ENCODE data around the gene AVL9.

The AVL9 gene

DNA sequence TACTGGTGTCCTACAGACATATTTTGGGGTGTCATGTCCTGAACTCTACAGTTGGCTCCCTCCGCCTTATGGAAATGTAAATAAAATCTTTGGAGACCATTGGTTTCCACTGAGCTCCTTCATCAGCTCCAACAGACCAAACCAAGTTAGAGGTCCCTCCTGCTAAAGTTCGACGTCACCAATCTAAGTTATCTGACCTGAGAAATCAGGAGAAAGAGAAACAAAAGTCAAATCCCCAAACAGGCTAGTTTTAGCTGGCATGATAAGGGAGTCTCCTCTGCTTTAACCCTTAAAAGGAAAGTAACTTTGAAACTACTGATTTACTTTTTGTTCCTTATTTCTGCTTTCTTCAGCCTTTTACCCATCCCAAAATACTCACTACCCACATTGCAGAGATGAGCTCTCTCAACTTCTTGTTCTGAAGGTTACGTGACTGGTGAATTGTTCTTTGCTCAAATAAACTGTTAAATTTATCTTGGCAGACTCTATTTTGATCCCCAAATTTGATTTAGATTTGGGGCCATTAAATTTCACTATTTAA, 39.9 kb downstream of the AVL9 start:
- no peak for DNase-seq (ENCODE audit: low spot score)

DNA sequence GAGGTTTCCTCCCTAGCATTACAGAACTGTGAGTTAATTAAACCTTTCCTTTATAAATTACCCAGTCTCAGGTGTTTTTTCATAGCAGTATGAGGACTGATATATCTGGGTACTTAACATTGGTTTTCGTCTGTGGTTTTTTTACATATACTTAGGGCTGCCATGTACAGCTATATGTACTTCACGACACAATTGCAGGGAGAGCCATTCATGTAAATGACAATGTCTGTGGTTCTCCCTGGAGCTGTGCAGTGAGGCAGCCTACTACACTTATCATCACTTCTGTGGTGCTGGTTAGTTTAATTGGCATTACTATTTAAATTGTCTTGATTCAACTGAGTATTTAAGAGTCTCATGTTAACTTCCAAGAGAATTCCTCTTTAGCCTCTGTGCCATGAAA, 40.7 kb downstream of the AVL9 start:
- DNase-seq (ENCODE audit: low spot score) = no peak

DNA sequence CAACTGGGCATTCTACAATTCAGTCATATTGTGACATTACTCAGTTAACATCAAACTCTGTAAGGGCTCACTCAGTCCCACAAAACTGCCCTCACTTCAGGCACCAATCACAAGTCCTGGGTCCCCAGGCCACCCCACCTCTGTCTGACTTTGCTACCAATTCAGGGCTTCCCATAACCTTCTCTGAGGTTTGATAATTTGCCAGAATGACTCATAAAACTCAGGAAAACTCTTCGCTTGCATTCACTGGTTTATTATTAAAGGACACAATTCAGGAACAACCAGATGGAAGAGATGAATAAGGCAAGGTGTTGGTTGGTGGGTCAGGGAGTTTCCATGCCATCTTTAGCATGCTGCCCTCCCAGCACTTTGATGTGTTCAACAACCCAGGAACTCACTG, 41.3 kb downstream of the AVL9 start:
- no peak for DNase-seq (ENCODE audit: low spot score)

DNA sequence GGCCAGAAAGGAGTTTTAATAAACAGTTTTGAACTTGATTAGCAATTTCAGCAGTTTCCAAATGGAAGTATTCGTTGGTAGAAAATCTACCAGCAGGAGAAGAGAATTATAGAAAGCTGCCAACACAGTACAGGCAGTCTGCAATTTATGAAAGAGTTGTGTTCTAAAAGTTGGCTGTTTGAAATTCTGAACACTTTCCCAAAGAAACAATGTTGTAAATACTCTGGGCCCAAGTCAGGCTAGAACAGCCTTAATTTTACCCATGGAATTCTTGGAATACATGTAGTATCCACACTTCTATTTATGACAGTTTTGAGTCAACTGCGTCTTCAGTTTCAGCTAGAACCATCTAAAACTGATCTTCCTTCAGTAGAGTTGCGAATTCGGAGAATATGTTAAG, 42.5 kb downstream of the AVL9 start:
- no peak for DNase-seq (ENCODE audit: low spot score)

DNA sequence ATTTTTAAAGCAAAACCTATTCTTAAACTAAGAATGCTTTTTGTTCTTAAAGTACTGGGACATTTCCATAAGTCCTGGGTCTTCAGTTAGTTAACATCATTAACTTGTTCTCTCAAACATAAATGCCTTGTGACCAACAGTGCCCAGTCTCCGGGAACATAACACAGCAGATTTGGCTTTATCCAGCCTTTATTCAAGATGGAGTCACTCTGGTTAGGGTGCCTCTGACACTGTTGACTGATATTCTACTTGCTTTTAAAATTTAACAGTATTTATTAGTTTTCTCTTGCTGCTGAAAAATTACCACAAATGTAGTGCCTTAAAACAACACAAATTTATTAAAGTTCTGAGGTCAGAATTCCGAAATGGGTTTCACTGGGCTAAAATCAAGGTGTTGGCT, 44.1 kb downstream of the AVL9 start:
- DNase-seq (ENCODE audit: low spot score) = no peak

DNA sequence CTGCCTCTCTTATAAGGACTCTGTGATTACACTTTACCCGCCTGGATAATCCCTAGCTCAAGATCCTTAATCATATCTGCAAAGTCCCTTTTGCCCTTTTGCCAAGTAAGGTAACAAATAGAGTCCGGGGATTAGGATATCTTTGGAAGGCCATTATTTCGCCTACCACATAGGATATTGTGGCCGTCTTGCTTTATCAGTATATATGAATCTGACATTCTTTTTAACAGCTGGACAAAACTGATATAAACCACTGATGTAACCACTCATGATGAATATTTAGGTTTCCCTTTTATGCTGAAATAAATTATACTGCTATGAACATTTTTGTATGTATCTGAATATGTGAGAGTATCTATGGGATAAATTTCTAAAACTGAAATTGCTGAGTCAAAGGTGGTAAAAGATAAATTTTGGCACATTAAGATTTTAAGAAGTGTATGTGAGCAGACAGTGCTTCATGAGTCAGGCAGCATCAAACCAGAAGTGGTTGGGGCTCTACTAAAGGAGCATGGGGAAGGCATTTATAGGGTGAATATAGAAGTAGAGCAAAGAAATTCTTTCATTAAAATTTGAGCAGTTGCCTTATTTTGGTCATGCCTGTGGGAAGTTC, 44.7 kb downstream of the AVL9 start:
- DNase-seq (ENCODE audit: low spot score) = no peak

DNA sequence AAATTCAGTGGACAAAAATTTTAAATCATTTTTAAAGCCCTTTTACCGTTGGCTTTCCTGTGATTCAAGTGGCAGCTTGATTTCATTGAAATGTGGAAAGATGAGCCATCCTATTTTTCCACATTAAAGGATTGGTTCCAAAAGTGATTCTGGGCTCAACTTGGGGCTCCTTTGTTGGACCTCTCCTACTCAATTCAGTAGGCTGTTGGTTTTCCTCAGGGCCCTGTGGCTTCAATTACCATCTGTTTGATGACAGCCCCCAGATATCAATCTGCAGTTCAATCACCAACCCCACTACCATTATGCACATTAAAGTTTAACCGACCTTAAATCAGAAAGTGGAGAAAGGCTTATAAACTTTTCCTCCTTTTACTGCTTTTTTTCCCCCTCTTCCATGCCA, 47.3 kb downstream of the AVL9 start:
- DNase-seq (ENCODE audit: low spot score) = no peak

DNA sequence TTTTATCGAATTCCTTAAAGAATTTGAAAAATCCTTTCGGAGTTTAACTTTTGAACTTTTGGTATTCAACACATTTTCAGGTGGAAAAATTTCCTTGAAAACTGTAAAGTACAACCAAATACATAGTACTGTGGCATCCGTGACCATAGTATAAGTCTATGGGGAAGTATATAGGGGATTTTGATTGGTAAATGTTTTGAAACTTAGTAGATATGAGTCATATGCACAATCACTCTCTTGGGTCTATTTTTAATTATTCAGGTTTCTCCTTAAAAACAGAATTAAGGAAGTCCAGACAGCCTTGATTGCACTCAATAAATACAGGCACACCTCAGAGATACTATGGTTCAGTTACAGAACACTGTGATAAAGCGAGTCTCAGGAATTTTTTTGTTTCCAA, 64.2 kb downstream of the AVL9 start:
- DNase-seq (ENCODE audit: low spot score) = no peak

DNA sequence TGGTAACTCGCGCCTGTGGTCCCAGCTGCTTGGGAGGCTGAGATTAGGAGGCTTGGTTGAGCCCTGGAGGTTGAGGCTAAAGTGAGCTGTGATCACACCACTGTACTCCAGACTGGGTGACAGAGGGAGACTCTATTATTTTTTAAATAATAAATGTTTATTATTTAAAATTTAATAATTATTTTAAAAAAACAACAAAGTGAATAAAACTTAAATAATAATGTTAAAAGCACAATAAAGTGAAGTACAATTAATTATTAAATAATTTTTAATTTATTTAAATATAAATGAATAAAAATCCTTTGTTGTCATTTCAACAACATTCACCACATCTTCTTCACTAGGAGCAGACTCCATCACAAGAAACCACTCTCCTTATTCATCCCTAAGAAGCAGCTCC, 64.8 kb downstream of the AVL9 start:
- DNase-seq (ENCODE audit: low spot score) = no peak

DNA sequence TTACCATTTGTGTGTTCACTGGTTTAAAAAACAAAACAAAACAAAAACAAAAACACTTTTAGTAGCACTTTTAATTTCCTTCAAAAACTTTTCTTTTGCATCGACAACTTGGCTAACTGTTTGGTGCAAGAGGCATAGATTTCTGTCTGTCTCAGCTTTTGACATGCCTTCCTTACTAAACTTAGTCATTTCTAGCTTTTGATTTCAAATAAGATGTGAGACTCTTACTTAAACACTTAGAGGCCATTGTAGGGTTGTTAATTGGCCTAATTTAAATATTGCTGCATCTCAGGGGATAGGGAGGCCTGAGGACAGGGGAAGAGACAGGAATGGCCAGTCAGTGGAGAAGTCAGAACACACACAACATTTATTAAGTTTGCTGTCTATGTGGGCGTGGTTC, 66.3 kb downstream of the AVL9 start:
- DNase-seq (ENCODE audit: low spot score) = no peak

DNA sequence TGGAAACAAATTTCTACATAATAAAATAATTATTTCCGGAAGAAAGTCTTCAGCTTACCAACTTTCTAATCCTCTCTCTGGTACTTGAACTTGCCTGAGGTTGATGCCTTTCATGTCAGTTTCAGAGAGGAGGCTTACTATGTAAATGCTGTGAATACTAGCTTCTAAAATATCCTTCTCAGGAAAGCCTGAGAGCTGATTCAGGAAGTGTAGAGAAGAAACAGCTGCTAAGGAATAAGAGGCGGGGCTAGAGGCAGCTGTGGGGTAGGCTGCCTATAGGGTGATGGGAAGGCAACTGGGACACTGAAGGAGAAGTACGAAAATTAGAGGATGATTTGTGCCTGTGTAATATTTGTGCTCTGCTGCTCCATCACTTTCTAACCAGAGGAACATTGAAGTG, 69.3 kb downstream of the AVL9 start:
- no peak for DNase-seq (ENCODE audit: low spot score)

DNA sequence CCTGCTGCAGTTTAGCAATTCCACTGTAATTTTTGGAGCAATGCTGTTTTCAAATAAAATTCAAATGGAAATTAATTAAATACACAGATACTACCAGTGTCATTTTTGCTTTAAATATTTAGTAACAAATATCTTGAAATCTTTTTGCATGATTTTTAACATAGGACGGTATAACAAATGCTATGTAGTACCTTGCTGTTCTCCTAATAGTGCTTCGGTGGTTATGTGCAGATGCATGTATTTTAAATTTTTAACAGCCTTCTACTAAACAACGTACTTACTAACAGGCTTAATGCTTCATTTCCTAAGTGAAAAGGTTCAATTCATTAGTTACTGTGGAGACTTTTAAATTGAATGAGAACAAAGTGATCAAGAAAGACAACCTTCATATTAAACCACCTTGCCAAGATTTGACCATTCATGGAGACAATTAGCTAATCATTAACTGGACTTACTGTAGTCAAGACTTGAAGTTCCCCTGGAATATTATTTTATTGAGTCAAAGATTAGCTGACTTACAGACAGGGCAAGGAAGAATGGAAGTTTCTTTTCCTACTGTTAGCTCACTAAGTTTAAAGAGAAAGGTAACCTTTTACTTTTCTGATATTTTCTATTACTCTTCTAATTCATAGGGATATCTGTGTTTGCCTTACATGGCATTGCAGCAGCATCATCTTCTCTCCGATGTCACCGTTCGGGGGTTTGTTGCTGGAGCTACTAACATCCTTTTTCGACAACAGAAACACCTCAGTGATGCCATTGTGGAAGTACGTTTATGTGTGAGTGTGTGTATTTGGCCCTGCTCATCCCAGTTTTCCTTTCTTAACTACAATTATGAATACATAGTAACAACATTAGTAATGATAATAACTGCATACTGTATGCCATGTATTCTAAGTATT, 74.3 kb downstream of the AVL9 start:
- no peak for DNase-seq (ENCODE audit: low spot score)

DNA sequence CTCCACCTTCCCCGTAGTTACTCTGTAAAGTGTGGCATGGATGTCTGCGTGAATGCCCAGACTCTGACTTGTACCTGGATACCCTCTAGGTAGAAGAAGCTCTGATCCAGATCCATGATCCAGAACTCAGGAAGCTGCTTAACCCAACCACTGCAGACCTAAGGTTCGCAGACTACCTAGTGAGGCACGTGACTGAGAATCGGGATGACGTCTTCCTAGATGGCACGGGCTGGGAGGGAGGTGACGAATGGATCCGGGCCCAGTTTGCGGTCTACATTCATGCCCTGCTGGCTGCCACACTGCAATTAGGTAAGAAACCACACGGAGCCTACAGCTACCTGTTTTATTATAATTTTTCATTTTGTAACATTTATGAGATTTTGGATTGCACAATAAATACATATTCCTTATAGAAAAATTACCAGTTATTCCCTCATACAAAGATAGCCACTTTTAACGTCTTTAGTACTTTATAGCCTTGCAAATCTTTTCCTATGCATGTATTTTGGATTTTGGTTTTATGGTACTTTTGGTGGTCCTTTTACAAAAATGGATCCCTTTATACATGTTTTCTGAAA, 77.9 kb downstream of the AVL9 start:
- DNase-seq (ENCODE audit: low spot score) = no peak

DNA sequence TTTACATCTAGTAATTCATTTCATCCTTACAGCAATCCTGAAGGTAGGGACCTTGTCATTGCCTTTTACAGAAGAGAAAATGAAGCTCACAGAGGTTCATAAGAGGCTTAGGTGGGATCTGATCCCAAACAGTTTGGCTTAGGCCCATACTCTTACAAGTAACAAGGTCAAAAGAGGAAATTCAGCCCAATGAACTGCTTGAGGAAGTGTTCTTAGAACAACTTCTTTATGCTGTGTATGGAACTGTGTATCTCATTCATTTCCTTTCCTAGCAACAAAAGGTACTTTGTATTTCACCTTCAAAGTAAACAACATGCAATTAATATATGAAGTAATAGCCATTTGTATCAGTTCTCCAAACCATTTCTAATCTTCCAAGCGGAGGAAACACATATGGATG, 79.3 kb downstream of the AVL9 start:
- no peak for DNase-seq (ENCODE audit: low spot score)

DNA sequence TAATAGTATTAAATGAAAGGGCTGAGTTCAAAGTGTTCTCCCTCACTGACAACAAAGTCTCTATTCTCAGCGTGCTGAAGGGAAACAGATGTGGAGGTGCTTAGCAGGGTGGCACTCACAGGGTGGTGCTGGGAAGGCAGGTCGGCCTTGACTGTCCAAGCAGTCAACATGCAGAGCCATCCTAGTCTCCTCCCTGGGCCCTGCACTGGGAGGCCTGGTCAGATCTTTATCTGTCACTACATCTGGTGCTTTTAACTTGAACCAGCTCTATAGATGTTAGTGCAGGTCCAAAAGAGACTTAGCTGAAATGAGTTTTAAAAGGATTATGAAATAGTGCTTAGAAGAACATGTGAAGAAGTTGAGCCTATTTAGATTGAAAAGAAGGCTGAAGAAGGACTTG, 82.1 kb downstream of the AVL9 start:
- no peak for DNase-seq (ENCODE audit: low spot score)

DNA sequence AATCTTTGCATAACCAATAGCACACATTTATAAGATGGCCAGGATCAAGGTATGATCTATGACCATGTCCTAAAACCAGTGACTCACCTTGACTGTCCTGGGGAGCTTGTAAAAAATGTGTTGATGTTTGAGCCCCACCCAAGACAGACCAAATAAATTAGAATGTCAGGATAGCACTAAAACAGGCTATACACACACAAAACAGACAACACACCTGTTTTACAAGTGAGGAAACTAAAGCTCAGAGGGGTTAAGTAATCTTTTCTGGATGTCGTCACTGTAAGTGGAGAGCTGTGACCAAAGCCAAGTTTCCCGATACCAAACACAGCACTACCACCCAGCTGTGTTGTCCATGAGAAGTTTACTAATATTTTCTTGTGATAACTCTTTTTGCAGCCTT, 84.5 kb downstream of the AVL9 start:
- DNase-seq (ENCODE audit: low spot score) = no peak

DNA sequence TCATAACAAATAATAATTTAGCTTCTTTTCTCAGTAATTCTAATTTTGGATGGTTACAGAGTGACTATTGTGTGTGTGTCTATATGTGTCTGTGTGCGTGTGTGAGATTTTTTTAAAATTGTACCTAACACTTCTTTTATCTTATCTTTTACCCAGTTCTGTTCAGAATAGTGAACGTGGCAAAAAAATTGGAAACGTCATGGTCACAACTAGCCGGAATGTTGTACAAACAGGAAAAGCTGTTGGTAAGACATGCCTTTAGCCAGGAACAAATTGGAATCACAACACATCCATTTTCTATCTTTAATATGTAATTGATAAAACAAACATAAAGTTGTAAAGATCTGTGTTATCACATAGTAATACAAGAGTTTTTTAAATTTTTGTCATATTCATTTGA, 85.4 kb downstream of the AVL9 start:
- DNase-seq (ENCODE audit: low spot score) = no peak

DNA sequence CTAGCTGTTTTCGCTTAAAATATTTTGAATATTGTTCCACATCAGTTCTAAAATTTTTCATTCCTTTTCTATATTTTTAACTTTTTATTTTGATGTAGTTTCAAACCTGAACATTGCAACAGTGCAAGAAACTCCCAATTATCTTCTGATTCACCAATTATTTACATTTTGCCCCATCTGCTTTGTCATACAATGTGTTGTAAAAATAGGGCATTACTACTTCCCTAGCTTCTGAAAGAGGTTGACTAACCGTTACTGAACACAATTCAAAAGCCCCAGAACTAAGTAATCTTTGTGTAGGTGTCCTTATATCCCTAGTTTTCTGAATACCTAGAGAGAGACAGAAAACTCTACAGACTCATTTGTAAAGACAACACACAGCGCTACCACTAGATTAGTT, 86.7 kb downstream of the AVL9 start:
- DNase-seq (ENCODE audit: low spot score) = no peak

DNA sequence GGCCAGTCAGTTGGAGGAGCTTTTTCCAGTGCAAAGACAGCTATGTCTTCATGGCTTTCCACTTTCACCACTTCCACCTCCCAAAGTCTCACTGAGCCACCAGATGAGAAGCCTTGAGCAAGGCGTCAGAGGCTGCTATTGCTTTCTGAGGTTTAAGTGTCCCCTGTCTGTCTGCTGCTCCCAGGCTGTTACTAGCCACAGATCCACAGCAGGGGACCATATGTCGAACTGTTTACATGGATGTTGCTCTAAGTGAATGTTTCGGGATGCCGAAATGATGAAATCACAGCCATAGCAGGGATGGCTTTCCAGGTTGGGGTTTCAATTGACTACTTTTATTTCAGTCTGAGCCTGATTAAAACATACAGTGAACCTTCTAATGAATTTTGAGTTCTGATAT, 88.5 kb downstream of the AVL9 start:
- no peak for DNase-seq (ENCODE audit: low spot score)

DNA sequence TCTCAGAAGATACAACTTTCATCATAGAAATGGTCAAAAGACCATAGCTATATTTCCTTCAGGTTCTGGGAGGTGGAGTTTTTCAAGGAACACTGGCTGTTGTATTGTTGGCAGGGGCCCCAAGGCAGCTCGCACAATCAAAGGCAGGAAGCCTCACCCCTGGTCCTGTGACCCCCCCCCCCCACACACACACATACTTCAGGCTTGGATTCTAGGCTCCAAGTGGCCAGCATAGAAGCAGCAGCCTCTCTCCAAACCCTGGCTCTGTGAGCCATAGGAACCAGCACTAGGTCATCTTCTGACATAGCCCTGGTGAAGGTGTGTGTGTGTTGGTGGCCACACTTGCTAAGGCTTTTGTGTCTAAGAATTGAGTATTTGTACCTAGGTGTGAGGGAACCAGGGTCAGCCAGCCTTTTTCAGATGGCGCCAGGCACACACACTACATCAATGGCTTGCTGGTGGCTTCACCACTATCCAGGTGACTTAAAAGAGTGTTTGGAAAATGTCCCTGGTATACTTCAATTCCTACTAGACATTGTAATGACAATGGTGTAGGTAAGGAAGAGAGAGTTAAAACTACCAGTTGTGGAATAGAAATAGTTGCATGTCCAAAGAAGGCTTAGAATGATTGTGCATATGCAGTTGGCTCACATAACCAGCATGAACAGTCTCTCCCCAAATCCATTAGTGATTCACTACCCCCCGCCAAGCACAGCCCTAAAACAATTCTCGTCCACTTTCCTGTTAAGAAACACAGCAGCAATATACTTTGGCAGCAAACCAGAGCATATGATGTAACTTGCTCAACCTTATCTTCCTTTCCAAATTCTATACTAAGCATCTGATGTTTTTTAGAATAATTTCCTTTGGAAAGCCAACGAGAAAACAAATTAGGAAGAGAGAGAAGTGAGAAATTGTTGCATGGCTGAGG, 91.3 kb downstream of the AVL9 start:
- no peak for DNase-seq (ENCODE audit: low spot score)

DNA sequence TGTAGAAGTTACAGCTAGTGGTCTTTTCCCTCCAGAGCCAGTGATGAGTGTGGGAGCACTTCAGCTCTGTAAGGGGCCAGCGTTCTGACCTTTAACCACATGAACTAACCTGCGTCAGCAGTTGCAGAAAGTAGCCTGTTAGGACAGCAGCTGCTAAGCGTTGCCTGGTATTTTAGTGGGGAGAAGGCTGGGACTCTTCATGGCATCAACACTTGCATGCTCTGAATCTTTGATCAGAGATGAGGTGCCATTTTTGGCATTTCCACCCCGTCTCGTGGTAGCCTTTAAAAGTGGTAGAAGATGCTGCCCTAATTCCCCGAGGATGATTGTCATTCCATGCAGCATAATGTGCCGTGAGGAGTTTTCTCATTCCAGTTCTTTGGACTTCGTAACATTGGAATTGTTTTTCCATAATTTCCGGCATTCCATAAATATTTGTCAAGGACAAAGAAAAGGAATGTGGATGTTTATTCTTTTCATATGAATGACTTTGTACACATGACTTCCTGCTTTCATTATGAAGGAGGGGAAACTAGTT, 92.2 kb downstream of the AVL9 start:
- DNase-seq (ENCODE audit: low spot score) = no peak

DNA sequence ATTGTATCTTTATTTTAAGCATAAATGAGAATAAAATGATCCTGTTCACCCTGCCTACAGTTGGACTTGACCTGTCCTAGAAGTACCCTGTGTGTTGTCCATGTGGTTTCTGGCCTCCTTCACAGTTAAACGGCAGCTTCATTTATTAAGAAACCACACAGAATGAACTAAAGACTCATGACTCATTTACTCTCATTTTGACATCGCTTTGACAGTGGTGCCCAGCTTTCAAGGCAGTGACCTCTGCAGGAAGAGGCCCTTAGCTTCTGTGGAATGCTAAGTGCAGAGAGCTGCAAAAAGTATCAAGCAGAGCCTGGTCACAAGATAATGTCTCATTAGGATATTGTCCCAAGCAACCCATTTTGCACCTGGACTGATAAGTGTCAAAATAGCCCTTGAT, 93.4 kb downstream of the AVL9 start:
- no peak for DNase-seq (ENCODE audit: low spot score)

Data from left forelimb (tissue), 1 donor.